Osteoblast (primary cell): Measurements from ENCODE around the gene VRK1. TPM values are rescaled to one million over a fixed set of nuclear protein-coding genes. Genes with fewer than 3 reads are reported as not detected.

ENCODE experiments used
- DNase-seq: peaks from one replicate; pipeline ENCODE4 v3.0.0; 2011; ENCODE audit warnings: low spot score, mixed read lengths; ENCODE audit not compliant: insufficient read length; ENCODE audit errors: missing footprints
- H2AFZ ChIP-seq: 2 replicates; pipeline ENCODE4 v1.6.0; 2011; ENCODE audit warnings: mild to moderate bottlenecking, low read length
- H3K27ac ChIP-seq: 2 replicates; pipeline ENCODE4 v1.5.1; 2011; ENCODE audit warnings: mild to moderate bottlenecking, low read depth, low read length, moderate library complexity
- H3K27me3 ChIP-seq: 2 replicates; pipeline ENCODE4 v1.6.0; 2012; ENCODE audit warnings: mild to moderate bottlenecking, control low read depth, inconsistent platforms, low read length, moderate library complexity; ENCODE audit not compliant: insufficient read depth
- H3K36me3 ChIP-seq: 2 replicates; pipeline ENCODE4 v1.5.1; 2011; ENCODE audit warnings: mild to moderate bottlenecking, low read length, control low read depth, moderate library complexity; ENCODE audit not compliant: insufficient read depth
- H3K4me1 ChIP-seq: 2 replicates; pipeline ENCODE4 v1.5.1; 2011; ENCODE audit warnings: mild to moderate bottlenecking, low read length, control low read depth, moderate library complexity; ENCODE audit not compliant: insufficient read depth
- H3K4me2 ChIP-seq: 2 replicates; pipeline ENCODE4 v1.6.0; 2011; ENCODE audit warnings: mild to moderate bottlenecking, low read length; ENCODE audit not compliant: insufficient read depth
- H3K4me3 ChIP-seq: fragments of 200-600 bp; sonication (generic); 3 replicates; pipeline ENCODE4 v1.5.1; 2012; ENCODE audit warnings: mild to moderate bottlenecking, low read length, inconsistent platforms; ENCODE audit not compliant: insufficient read depth
- H3K79me2 ChIP-seq: 2 replicates; pipeline ENCODE4 v1.6.0; 2012; ENCODE audit warnings: mild to moderate bottlenecking, low read length, control low read depth, inconsistent platforms; ENCODE audit not compliant: insufficient read depth
- H3K9me3 ChIP-seq: 2 replicates; pipeline ENCODE4 v1.5.1; 2011; ENCODE audit warnings: low read depth, low read length, control low read depth
- H4K20me1 ChIP-seq: 2 replicates; pipeline ENCODE4 v1.6.0; 2012; ENCODE audit warnings: mild to moderate bottlenecking, low read length, control low read depth; ENCODE audit not compliant: insufficient read depth
- total RNA-seq: library from RNA; depleted of rRNA; stranded (reverse); fragments of >200 nt; gene quantifications from 2 replicates; pipeline ENCODE4 v1.2.3, GENCODE V29; 2012
- TF ChIP-seq, protein P1 (sequence below): IDR thresholded peaks from 2 replicates; pipeline ENCODE4 v1.5.1; 2011; ENCODE audit warnings: mild to moderate bottlenecking, low read depth, low read length, moderate library complexity; ENCODE audit errors: extremely low read depth

Gene VRK1
- total RNA-seq, 1 donor = 24.2 TPM

DNA sequence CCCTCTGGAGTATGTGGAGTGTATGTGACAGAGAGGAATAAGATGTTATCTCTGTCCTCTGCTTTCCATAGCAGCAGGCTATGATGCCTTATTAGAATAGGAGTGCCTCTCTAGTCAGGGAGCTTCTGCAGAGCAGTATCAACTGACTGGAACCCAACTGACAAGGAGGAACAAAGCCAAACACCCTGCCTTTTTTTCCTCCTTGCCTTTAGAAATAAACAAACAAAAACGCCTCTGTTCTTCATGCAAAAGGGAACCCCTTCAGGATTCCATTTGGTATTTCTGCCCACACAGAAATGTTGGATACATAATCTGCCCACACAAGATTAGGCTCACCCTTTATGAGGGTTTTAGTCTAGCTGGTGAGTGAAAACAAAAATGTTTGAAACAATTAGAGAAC is 50.3 kb downstream of the VRK1 start:
- TF ChIP-seq, protein P1, sequence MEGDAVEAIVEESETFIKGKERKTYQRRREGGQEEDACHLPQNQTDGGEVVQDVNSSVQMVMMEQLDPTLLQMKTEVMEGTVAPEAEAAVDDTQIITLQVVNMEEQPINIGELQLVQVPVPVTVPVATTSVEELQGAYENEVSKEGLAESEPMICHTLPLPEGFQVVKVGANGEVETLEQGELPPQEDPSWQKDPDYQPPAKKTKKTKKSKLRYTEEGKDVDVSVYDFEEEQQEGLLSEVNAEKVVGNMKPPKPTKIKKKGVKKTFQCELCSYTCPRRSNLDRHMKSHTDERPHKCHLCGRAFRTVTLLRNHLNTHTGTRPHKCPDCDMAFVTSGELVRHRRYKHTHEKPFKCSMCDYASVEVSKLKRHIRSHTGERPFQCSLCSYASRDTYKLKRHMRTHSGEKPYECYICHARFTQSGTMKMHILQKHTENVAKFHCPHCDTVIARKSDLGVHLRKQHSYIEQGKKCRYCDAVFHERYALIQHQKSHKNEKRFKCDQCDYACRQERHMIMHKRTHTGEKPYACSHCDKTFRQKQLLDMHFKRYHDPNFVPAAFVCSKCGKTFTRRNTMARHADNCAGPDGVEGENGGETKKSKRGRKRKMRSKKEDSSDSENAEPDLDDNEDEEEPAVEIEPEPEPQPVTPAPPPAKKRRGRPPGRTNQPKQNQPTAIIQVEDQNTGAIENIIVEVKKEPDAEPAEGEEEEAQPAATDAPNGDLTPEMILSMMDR = no peak
- DNase-seq = no peak
- Histone ChIP-seq H3K36me3 (no peaks in the 10 kb centered on the region), H3K4me3 (no peak overlapping the region), H3K27me3 (no peaks in the 10 kb centered on the region), H3K9me3 (no peaks in the 10 kb centered on the region), H2AFZ (no peak overlapping the region), H3K27ac (no peak overlapping the region), H3K4me2 (no peak overlapping the region), H4K20me1 (no peaks in the 10 kb centered on the region), H3K4me1 (no peaks in the 10 kb centered on the region), H3K79me2 (no peaks in the 10 kb centered on the region)

DNA sequence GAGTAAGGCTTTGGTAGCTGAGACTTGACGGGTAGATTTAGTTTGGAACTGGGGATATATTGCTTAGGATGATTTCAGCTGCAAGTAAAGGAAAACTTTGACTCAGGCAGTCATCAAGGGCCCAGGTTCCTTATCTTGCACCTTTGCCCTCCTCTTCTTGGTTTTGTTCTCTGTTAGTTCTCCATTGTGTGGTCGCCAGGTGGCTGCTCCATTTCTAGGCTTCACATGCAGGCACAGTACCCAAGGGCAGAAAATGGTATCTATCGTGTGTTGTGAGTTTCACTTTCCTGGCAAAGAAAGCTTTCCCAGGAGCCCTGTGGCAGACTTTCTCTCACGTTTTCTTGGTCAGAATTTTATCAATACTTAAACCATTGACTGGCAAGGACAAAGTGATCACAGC is 50.8 kb downstream of the VRK1 start:
- Histone ChIP-seq H3K9me3 (no peaks in the 10 kb centered on the region), H3K4me2 (no peak overlapping the region), H3K79me2 (no peaks in the 10 kb centered on the region), H3K4me3 (no peak overlapping the region), H3K27me3 (no peaks in the 10 kb centered on the region), H3K27ac (no peak overlapping the region), H4K20me1 (no peaks in the 10 kb centered on the region), H3K36me3 (no peaks in the 10 kb centered on the region), H2AFZ (no peak overlapping the region), H3K4me1 (no peaks in the 10 kb centered on the region)
- TF ChIP-seq, protein P1 = no peak
- DNase-seq = no peak

GRCh38 chr14:96849733-96850132 is 52.6 kb downstream of the VRK1 start:
- Histone ChIP-seq H3K79me2 (no peaks in the 10 kb centered on the region), H3K36me3 (no peaks in the 10 kb centered on the region), H3K4me1 (no peaks in the 10 kb centered on the region), H3K4me3 (no peak overlapping the region), H3K4me2 (no peak overlapping the region), H3K9me3 (no peaks in the 10 kb centered on the region), H2AFZ (no peak overlapping the region), H3K27ac (no peak overlapping the region), H3K27me3 (no peaks in the 10 kb centered on the region), H4K20me1 (no peaks in the 10 kb centered on the region)
- TF ChIP-seq, protein P1 = no peak
- no peak for DNase-seq

DNA sequence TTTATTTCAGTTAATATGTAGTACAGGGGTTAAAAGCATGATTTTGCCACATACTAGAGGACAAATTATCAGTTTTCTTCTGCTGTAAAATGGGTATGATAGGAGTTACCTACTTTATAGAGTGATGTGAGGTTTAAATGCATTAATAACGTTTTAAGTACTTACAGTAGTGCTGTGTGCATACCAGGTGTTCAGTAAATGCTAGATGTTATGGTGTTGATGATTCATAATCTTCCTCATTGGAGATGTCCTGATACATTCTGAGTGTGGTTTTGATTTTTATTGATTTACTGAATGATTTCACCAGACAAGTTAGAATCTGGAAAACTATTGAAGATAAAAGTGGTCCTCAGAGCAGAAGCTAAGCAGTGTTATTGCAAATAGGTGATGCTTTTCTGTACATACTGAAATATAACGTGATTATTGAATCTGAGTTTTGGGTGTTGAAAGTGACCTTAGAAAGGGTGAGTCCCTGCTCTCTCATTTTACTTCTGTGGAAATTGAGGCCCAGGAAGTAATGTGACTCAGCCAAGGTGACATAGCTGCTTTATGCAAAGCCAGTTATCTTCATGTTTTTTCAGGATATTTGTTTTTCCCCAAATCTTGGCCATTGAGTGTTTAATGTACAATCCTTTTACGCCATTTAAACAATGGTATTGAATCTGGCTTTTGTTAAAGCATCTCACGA is 54.7 kb downstream of the VRK1 start:
- H3K9me3 ChIP-seq = no peaks in the 10 kb centered on the region
- H3K4me1 ChIP-seq = no peaks in the 10 kb centered on the region
- H4K20me1 ChIP-seq = no peaks in the 10 kb centered on the region
- no peak overlapping the region for H2AFZ ChIP-seq
- H3K27ac ChIP-seq = no peak overlapping the region
- no peaks in the 10 kb centered on the region for H3K27me3 ChIP-seq
- DNase-seq = no peak
- no peaks in the 10 kb centered on the region for H3K36me3 ChIP-seq
- H3K4me2 ChIP-seq = no peak overlapping the region
- TF ChIP-seq, protein P1 = no peak
- no peaks in the 10 kb centered on the region for H3K79me2 ChIP-seq
- H3K4me3 ChIP-seq = no peak overlapping the region
